Measurements from ENCODE around the gene TEAD1. TPM values are rescaled to one million over a fixed set of nuclear protein-coding genes. Genes with fewer than 3 reads are reported as not detected.

Gene TEAD1
- polyA plus RNA-seq, 1 donor from 2014 or later = 12.2 TPM

GRCh38 chr11:12889243-12889642 lies 215.0 kb downstream of the TEAD1 start:
- TF ChIP-seq REST (IDR thresholded peaks at IDR 0.05; ENCODE audit: borderline replicate concordance) (no peak), RAD21 (conservative IDR thresholded peaks at IDR 0.05) (no peak), EP300 (conservative IDR thresholded peaks at IDR 0.05; ENCODE audit: poor library complexity, severe bottlenecking) (no peak), TAF1 (IDR thresholded peaks at IDR 0.05; ENCODE audit: low read depth) (no peak), SMC3 (conservative IDR thresholded peaks at IDR 0.05; ENCODE audit: poor library complexity) (no peak), POLR2AphosphoS5 (IDR thresholded peaks at IDR 0.05) (no peak), EZH2 (IDR thresholded peaks at IDR 0.05; ENCODE audit: borderline replicate concordance, insufficient read depth, low read length, poor library complexity, severe bottlenecking) (no peak), CTCF (IDR thresholded peaks at IDR 0.05; ENCODE audit: poor library complexity, severe bottlenecking) (no peak)
- no peak overlapping the region for H3K9ac ChIP-seq (ENCODE audit: low read length)
- no peak overlapping the region for H3K4me3 ChIP-seq (ENCODE audit: low read length)
- no peaks in the 10 kb centered on the region for H3F3A ChIP-seq (ENCODE audit: insufficient read depth, low read length, poor library complexity, severe bottlenecking)
- H3K36me3 ChIP-seq (ENCODE audit: insufficient read depth, low read length) = no peaks in the 10 kb centered on the region
- H2AFZ ChIP-seq (ENCODE audit: low read depth, low read length) = no peak overlapping the region
- no peaks in the 10 kb centered on the region for H3K9me2 ChIP-seq (ENCODE audit: insufficient read depth, low read length)
- no peak overlapping the region for H3K27ac ChIP-seq (ENCODE audit: low read length)
- H3K27me3 ChIP-seq (ENCODE audit: insufficient read depth, low read depth, low read length) = no peaks in the 10 kb centered on the region
- no peaks in the 10 kb centered on the region for H3K9me3 ChIP-seq (ENCODE audit: low read length)
- H4K20me1 ChIP-seq (ENCODE audit: insufficient read depth) = no peaks in the 10 kb centered on the region
- H3K4me2 ChIP-seq (ENCODE audit: low read length) = no peak overlapping the region
- no peaks in the 10 kb centered on the region for H3K79me2 ChIP-seq (replicated peaks; ENCODE audit: insufficient read depth, low read length)

- Histone ChIP-seq H3F3A (ENCODE audit: insufficient read depth, low read length, poor library complexity, severe bottlenecking) (no peaks in the 10 kb centered on the region), H3K4me3 (ENCODE audit: low read length) (no peak overlapping the region), H3K9ac (ENCODE audit: low read length) (no peak overlapping the region), H4K20me1 (ENCODE audit: insufficient read depth) (no peaks in the 10 kb centered on the region), H3K9me2 (ENCODE audit: insufficient read depth, low read length) (no peaks in the 10 kb centered on the region), H3K9me3 (ENCODE audit: low read length) (no peaks in the 10 kb centered on the region), H2AFZ (ENCODE audit: low read depth, low read length) (no peak overlapping the region), H3K4me2 (ENCODE audit: low read length) (no peak overlapping the region), H3K79me2 (replicated peaks; ENCODE audit: insufficient read depth, low read length) (no peaks in the 10 kb centered on the region), H3K36me3 (ENCODE audit: insufficient read depth, low read length) (no peaks in the 10 kb centered on the region), H3K27ac (ENCODE audit: low read length) (no peak overlapping the region), H3K27me3 (ENCODE audit: insufficient read depth, low read depth, low read length) (no peaks in the 10 kb centered on the region)
- TF ChIP-seq TAF1 (IDR thresholded peaks at IDR 0.05; ENCODE audit: low read depth) = no peak
- no peak for TF ChIP-seq POLR2AphosphoS5 (IDR thresholded peaks at IDR 0.05)
Observed at GRCh38 chr11:12890476-12890875, 216.3 kb downstream of the TEAD1 start.

All from neural cell (in vitro differentiated cells).